ENCODE data around the gene SEMA6A.

The SEMA6A gene

DNA sequence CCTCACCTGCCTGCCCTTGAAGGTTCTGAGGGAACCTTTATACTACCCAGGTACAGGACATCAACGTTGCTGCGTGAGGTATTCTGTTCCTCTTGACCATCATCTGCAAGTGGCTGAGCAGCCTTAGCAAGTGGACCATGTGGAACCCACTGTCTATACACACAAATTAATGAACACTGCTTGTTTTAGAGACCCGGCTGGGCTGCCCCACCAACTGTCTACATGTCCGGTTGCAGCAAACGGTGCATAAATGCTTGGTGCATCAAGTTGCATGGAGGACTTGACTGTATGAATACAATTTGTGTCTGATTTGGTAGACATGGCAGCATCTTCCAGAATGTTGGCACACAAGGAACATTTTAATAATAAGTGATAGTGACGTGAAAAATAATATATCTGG, 65.8 kb downstream of the SEMA6A start:
- DNase-seq (ENCODE audit: extremely low read depth, low read depth): no peak
- TF ChIP-seq, protein P1, sequence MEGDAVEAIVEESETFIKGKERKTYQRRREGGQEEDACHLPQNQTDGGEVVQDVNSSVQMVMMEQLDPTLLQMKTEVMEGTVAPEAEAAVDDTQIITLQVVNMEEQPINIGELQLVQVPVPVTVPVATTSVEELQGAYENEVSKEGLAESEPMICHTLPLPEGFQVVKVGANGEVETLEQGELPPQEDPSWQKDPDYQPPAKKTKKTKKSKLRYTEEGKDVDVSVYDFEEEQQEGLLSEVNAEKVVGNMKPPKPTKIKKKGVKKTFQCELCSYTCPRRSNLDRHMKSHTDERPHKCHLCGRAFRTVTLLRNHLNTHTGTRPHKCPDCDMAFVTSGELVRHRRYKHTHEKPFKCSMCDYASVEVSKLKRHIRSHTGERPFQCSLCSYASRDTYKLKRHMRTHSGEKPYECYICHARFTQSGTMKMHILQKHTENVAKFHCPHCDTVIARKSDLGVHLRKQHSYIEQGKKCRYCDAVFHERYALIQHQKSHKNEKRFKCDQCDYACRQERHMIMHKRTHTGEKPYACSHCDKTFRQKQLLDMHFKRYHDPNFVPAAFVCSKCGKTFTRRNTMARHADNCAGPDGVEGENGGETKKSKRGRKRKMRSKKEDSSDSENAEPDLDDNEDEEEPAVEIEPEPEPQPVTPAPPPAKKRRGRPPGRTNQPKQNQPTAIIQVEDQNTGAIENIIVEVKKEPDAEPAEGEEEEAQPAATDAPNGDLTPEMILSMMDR (IDR thresholded peaks at IDR 0.05; ENCODE audit: low read depth, low read length): no peak

DNA sequence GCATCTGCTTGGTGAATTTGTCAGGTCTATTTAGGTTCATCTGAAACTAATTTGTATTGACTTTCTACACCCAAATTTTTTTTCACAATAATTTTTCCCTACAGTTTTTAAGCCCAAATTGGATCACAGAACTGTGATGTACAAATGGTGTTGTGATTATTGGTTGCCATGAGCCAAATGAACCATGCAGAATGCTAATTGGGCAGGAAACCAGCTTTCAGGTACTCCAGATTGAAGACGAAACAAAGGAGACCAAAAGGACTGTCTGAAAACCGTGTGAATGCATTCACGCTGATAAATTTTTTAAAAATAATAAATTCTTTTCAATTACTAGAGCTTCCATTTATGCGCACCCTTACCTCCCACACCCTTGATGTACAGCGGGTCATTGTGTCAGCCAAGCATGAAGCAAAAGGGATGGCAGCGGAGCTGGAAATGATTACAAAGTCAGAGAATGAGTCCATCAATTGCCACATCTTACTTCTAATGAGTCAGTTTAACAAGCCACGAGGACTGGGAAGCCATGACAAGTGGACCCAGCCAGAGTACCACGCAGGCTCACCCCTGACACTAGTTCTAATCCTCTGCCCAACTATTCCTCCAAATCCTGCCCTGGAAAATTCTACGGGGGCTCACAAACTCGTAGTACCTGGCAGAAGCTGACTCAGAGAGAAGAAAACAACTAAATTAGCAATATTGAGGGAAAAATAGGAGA, 66.5 kb downstream of the SEMA6A start:
- TF ChIP-seq, protein P1 (IDR thresholded peaks at IDR 0.05; ENCODE audit: low read depth, low read length): no peak
- DNase-seq (ENCODE audit: extremely low read depth, low read depth): no peak

DNA sequence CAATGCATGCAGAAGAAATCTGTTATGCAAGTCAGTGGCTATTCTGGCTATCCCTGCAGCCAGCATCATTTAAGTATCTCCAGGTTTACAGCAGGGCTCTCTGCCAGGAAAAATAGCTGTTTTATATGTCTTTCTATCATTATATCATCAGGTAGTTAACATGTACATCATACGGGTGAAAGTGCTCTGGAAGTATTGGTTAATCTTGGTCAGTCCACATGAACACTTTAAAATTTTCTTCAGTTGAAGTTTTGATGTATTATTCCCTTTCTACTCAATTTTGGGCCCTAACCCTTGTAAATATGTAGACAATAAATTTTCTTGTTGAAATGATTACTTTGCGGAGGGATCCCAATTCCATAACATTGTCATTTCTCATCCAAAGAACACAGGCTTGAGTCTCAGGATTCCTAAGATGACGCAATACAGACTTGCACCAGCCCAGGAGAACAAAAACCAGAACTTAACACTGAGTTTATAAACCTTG, 67.5 kb downstream of the SEMA6A start:
- TF ChIP-seq, protein P1 (IDR thresholded peaks at IDR 0.05; ENCODE audit: low read depth, low read length): no peak
- no peak for DNase-seq (ENCODE audit: extremely low read depth, low read depth)

DNA sequence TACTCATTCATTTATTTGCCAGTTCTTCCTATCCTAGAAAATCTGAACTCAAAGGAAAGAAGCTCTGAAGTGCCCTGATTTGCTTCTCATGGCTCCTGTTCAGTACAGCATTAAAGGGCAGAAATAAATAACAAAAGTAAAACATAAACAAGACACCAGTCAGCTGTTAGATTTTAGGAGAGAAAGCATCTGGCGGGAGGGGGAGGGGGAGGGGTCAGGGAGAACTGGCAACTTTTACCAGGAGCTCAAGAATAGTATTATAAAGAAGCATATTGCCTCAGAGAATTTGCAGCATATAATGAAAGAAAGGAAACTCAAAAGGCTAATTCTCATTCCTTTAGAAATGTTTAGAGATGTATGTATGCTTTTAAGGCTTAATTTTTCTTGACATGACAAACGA, 68.1 kb downstream of the SEMA6A start:
- TF ChIP-seq, protein P1 (IDR thresholded peaks at IDR 0.05; ENCODE audit: low read depth, low read length): no peak
- no peak for DNase-seq (ENCODE audit: extremely low read depth, low read depth)

DNA sequence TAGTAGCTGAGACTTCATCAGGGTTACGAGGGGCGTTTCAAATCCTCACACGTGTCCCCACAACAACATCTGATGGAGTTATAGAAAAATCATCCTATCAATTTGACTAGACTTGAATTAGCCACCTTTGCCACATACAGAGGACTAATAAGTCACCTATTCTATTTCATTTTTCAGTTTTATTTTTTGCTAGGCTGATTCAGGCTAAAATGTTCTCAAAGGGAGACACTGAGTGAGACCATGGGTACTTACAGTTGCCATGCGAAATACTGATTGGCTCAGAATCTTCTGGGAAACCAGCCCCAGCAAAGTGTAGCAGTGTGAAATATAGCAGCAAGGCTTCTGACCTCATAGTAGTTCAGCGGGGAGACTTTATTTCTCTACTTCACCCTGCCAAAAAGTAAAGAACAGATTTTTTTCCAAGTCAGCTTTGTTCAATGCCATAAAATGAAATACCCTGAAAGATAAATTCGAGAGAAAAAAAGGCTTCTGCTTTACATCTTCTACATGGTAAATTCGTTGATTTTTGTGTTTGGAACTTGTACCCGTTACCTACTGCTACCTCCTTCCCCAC, 69.9 kb downstream of the SEMA6A start:
- TF ChIP-seq, protein P1 (IDR thresholded peaks at IDR 0.05; ENCODE audit: low read depth, low read length): no peak

DNA sequence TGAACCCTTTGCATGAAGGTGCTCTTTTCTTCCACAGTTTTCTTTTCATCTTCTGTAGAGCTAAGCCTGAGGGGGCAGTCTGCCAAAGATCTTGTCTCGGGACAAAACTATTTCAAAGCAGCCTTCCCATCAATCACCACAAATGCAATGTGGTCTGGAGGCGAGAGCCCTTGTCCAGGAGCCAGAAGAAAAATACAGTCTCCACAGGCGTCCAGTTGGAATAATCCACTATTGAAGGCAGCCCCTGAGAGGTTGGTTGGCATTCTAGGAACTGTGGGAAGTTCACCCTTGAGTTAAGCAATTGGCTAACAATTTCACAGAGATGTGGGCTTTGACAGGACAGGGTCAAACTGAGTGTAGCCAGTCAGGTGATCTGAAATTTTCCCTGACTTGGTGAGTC, 72.0 kb downstream of the SEMA6A start:
- TF ChIP-seq, protein P1 (IDR thresholded peaks at IDR 0.05; ENCODE audit: low read depth, low read length): no peak
- DNase-seq (ENCODE audit: extremely low read depth, low read depth): no peak

More for the DNA sequence above, 69.9 kb downstream of the SEMA6A start:
- DNase-seq (ENCODE audit: extremely low read depth, low read depth): no peak

DNA sequence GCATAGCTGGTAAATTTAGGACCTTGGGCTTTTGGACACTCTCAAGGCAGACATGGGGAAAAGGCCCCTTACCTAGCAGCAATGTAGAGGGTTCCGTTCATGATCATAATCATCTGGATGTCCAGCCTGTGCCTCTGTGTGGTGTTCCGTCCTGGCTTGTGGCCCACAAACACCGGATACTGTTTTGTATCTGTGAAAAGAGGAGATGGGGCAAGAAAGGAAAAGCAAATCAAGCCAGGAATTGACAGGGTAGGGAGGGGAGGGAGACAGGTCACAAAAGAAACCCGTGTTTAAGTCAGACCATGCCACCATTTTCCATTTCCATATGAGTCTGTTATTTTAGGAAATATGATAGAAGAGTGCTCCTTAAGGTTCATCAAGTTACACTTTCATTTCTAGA, 72.5 kb downstream of the SEMA6A start:
- TF ChIP-seq, protein P1 (IDR thresholded peaks at IDR 0.05; ENCODE audit: low read depth, low read length): no peak
- no peak for DNase-seq (ENCODE audit: extremely low read depth, low read depth)
